ENCODE data around the gene RINL. TPM values are rescaled to one million over a fixed set of nuclear protein-coding genes. Genes with fewer than 3 reads are reported as not detected.
"Not testable (repeated sequence)": the region's sequence is repeated elsewhere in the genome, so short reads cannot be mapped to it uniquely, and the experiment has no call there.

Gene RINL
- total and polyA plus RNA-seq, 12 donors, result 1.6 to 14.5 (median 3.1) TPM

DNA sequence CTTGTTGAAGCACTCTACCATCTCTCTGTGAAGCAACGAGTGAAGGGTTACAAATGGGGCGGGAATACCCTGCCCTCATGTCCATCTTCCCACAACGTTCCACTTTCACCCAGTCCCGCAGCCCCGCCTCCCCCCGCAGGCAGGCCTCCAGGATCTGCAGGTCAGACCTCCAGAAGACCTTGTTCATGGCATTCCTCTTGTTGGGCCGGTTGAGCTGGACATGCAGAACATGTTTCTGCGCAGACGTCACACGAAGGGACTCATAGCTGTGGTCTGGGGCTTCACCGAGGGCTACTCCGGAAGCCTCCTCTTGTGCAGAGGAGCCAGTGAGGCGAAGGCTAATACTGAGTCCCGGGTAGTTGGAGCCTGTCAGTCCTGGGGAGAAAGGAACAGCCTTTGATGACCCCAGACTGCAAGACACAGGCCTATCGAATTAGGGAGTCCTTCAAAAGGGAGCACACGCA, 46.9 kb downstream of the RINL start:
- Histone ChIP-seq H3K4me1 (peaks cover 8 to 55% (median 40%) of the 10 kb centered on the region in 9 donors), H3K36me3 (peaks cover 0 to 60% (median 30%) of the 10 kb centered on the region in 9 donors), H3K4me3 (peak overlapping the region; percentile 64 to 92 (median 74)), H3K27me3 (no peaks in the 10 kb centered on the region), H3K9me3 (no peaks in the 10 kb centered on the region), H3K27ac (peak overlapping the region; percentile 86 to 99 (median 94))
- WGBS, 2 donors, result 3 to 4% methylated on average over 16 of the region's 16 CpGs
- peak; percentile 54 to 75 for DNase-seq
- TF ChIP-seq CTCF (IDR thresholded peaks at IDR 0.05), result no peak
- intact Hi-C loops (cut with DNase I), result loop anchor here in 6 of 10 donors (1.0 to 10.0 kb wide), 7 partner anchors 18 to 196 kb away; partner anchors contain the start of genes ACTN4 (in 2 of the 6) and HNRNPL (in 1 of the 6)
- peak; percentile 35 to 67 (median 62) for ATAC-seq

DNA sequence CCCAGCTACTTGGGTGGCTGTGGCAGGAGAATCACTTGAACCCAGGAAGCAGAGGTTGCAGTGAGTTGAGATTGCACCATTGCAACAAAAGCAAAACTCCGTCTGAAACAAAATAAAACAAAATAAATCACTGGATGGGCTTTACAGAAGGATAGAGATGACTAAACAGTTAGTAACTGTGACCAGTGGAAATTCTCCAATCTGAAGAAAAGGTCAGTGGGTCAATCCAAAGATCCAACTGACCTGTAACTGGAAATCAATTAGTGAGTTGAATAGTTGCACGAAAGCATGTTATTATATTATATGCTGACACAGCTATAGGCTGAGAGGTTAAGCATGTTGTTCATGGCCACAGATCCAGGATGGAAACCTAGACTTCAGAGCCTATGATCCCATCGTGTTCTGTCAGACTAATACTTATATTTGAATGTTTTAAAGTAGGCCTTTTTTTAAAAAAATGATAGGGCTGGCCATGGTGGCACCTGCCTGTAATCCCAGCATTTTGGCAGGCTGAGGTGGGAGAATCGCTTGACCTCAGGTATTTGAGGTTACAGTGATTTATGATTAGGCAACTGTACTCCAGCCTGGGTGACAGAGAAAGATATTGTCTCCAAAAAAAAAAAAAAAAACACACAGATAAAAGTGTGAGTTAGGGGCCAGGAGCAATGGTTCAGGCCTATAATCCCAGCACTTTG, 47.9 kb downstream of the RINL start:
- H3K27ac ChIP-seq, result peak overlapping the region in 8 of 10 donors; percentile 5 to 99 (median 94)
- no peaks in the 10 kb centered on the region for H3K9me3 ChIP-seq
- peaks cover 0 to 60% (median 27%) of the 10 kb centered on the region in 9 donors for H3K36me3 ChIP-seq
- TF ChIP-seq CTCF (IDR thresholded peaks at IDR 0.05), result no peak
- no peaks in the 10 kb centered on the region for H3K27me3 ChIP-seq
- intact Hi-C loops (cut with DNase I), result loop anchor here in 5 of 10 donors (2.0 to 10.0 kb wide), 6 partner anchors 19 to 195 kb away; partner anchors contain the start of genes ACTN4 (in 2 of the 5) and HNRNPL (in 1 of the 5)
- DNase-seq, result no peak
- H3K4me3 ChIP-seq, result peak overlapping the region in 5 of 10 donors; percentile 64 to 79 (median 74)
- no peak for ATAC-seq
- WGBS, 2 donors, result 83 to 85% methylated on average over 4 of the region's 4 CpGs
- peaks cover 8 to 55% (median 40%) of the 10 kb centered on the region in 9 donors for H3K4me1 ChIP-seq

- intact Hi-C loops (cut with DNase I); H3K27ac ChIP-seq; H3K9me3 ChIP-seq; H3K27me3 ChIP-seq; DNase-seq; H3K4me3 ChIP-seq; ATAC-seq: not testable (repeated sequence)
- Histone ChIP-seq H3K4me1 (peaks cover 8 to 55% (median 42%) of the 10 kb centered on the region in 9 donors), H3K36me3 (peaks cover 0 to 62% (median 27%) of the 10 kb centered on the region in 9 donors)
- 94 to 95% methylated on average over 7 of the region's 7 CpGs for WGBS, 2 donors
Measured at GRCh38 chr19:38829203-38829602, 48.9 kb downstream of the RINL start.

DNA sequence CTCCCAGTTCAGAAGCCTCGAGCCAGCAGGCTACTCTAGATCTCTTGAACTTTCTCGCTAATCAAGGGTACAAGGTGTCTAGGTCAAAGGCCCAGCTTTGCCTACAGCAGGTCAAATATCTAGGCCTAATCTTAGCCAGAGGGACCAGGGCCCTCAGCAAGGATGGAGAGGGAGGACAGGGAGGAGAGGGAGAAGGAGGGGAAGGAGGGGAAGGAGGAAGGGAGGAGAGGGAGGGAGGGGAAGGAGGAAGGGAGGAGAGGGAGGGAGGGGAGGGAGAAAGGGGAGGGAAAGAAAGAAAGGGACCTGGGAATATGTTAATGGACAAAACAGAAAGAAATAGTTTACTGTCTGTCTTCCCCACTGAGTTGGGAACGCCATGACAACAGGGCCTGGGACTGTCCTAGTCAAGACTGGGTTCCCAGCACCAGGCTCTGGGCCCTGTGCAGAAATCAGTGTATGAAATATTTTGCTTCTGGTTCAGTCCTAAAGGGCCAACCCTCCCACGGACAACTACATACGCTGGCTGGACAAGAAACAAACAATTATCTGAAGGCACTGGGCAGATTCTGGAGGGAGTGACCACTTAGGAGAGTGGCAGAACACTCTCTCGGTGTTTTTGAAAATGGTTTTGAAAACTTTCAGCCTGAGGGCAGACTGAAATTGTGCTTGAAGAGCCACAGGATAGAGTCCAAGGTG, 51.1 kb downstream of the RINL start:
- 45 to 48% methylated on average over 6 of the region's 6 CpGs for WGBS, 2 donors
- Histone ChIP-seq H3K9me3 (peaks cover 0 to 4% (median 0%) of the 10 kb centered on the region in 11 donors), H3K27me3 (no peaks in the 10 kb centered on the region), H3K36me3 (peaks cover 0 to 82% (median 35%) of the 10 kb centered on the region in 9 donors), H3K4me3 (no peak overlapping the region), H3K4me1 (peaks cover 8 to 47% (median 34%) of the 10 kb centered on the region in 9 donors), H3K27ac (peak overlapping the region in 6 of 10 donors; percentile 13 to 61 (median 48))
- DNase-seq, result no peak
- ATAC-seq, result no peak
- no peak for TF ChIP-seq CTCF (IDR thresholded peaks at IDR 0.05)
- intact Hi-C loops (cut with DNase I), result no loop called here

GRCh38 chr19:38825936-38826335, 52.1 kb downstream of the RINL start:
- Histone ChIP-seq H3K36me3 (peaks cover 0 to 85% (median 38%) of the 10 kb centered on the region in 9 donors), H3K27ac (peak overlapping the region in 7 of 10 donors; percentile 30 to 67 (median 44)), H3K4me1 (peaks cover 8 to 45% (median 32%) of the 10 kb centered on the region in 9 donors)
- ATAC-seq; H3K27me3 ChIP-seq; DNase-seq; H3K4me3 ChIP-seq; H3K9me3 ChIP-seq; intact Hi-C loops (cut with DNase I): not testable (repeated sequence)
- WGBS, 2 donors, result 58 to 66% methylated on average over 7 of the region's 7 CpGs

GRCh38 chr19:38821230-38821825, 56.7 kb downstream of the RINL start:
- H3K27me3 ChIP-seq; H3K4me3 ChIP-seq; intact Hi-C loops (cut with DNase I); H3K9me3 ChIP-seq; DNase-seq: not testable (repeated sequence)
- Histone ChIP-seq H3K27ac (peak overlapping the region in 1 of 10 donors; percentile 15), H3K4me1 (peaks cover 0 to 36% (median 21%) of the 10 kb centered on the region in 9 donors), H3K36me3 (peaks cover 0 to 80% (median 28%) of the 10 kb centered on the region in 9 donors)
- peak in 1 of 8 donors; percentile 19 for ATAC-seq
- 97 to 98% methylated on average over 29 of the region's 29 CpGs for WGBS, 2 donors
